ENCODE data around the gene ZNF543.
"Not testable (repeated sequence)": the region's sequence is repeated elsewhere in the genome, so short reads cannot be mapped to it uniquely, and the experiment has no call there.

Gene ZNF543

DNA sequence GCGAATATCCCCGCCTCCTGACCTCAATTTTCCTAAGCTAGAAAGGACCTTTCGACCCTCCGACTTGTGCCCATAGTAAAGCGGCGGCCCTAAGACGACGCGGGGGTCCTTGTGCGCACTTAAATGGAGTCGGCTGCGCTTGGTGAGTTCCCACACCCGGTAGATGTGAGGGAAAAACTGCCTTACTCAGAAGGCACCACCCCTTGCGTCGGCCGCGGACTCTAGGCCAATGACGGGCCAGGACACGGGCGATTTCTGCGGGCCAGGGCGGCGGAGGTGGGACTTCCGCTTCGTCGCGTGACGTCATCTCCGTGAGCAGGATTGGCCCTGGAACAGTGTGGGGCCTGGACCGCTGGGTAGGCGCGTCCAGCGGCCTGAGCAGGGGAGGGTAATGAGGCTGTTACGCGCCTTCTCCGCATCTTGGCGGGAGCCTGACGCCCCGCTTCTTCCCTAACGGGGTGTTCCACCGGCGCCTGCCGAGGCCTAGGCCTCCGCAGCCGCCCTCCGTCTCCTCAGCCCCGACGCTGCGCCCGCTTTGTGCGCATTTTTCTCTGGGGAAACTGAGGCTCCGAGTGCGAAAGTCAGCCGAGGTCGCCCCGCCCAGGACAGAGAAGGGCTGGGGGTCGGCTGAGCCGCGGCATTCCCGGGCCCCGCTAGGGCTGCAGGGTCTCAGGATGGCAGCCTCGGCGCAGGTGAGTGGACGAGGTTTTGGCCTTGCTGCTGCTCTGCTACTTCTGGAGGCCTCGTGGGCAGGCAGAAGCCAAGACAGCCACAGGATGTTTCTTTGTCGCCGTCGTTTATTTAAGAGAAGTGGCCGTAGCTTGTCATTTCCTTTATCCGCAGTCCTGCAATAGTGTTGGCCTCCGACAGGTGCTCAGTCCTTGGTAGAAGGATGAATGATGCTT lies at the start of gene ZNF543:
Gene ZNF543, plus strand, starts transcription at position 293 of the 905 bp plus-strand sequence. Its CDS starts 382 bp downstream, at position 675.
- peak; percentile 92 to 96 (median 96) for DNase-seq

DNA sequence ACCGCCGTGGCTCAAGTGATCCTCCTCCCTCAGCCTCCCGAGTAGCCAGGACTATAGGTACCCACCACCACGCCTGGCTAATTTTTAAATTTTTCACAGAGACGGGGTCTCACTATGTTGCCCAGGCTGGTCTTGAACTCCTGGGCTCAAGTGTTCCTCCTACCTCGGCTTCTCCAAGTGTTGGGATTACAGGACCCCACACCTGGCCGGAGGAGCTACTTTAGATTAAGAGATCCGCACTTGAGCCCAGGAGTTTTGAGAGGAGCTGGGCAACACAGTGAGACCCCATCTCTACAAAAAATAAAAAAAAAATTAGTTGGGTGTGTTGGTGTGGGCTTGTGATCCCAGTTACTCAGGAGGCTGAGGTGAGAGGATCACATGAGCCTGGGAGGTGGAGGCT lies 49.0 kb upstream of the ZNF543 start:
- no peak for DNase-seq

DNA sequence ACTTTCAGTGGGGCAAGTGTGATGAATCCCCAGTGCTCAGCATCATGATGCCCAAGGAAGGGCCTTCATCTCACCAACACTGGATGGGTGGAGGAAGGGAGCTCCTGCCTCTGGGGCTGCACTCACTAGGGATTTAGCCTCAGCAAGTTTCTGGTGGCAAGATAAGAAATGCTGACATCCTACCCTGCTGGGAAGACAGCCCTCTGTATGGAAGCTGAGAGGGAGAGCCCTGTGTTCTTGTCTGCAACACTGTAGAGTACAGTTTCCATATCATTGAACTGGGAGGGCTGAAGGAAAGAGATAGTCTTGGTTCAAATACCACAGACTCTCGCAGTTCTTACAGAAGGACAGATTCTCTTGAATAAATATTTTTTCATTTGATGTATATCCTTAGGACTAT lies 47.3 kb upstream of the ZNF543 start:
- no peak for DNase-seq

DNA sequence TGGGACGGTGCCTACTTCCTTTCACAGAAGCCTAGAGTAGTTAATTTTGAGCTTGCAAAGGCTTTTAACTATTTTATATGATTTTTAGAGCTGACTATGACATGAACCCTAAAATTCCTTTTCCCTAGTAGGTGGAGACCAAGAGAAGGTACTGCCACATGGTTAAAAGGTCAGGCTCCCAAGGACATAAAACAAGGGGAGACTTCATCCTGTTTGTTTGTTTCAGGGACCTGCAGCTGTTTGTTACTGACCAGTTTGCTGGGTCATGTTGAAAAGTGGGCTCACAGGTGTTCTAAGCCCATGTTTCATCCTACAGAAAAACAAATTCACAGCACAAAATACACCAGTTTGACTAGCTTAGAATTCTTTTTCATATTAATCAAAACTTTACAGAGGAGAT lies 43.8 kb upstream of the ZNF543 start:
- DNase-seq: no peak

DNA sequence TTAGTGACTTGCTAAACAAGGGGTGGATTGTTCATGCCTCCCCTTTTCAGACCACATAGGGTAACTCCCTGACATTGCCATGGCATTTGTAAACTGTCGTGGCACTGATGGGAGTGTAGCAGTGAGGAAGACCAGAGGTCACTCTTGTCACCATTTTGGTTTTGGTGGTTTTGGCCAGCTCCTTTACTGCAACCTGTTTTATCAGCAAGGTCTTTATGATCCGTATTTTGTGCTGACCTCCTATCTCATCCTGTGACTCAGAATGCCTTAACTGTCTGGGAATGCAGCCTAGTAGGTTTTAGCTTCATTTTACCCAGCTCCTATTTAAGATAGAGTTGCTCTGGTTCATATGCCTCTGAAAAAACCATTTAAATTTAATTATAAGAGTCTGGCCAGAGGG lies 41.8 kb upstream of the ZNF543 start:
- not testable (repeated sequence) for DNase-seq

DNA sequence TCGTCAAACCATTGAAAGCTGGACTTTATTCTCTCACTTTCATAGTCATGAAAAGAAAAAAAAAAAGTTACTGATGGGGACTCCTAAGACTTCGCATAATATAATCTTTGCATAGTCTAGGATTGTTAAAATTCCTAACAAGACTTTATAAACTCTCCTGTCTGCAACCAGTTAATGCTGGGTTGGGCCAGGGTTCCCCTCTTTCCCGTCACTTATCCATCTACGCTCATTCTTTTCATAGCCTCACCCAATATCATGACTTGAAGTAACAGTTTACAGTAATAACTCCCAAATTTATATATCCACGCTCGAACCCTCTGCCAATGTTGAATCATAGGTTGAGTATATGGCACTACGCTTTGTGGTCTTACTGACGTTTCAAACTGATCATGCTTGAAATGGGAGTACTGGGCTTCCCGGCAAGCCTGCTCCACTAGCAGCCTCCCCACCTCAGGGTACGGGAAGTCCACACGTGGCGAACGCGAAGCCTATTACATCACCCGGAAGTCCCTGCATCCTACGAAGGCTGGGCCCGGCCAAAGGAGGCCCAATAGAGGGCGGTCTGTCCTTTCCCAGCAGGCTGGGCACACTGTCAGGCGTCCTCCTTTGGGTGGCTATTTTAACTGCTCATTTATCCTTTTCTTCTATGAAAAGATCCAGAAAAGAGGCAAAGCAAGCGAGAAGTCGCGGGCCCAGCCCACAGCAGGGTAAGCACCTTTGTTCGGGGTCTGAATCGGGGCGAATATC lies 40.7 kb upstream of the ZNF543 start:
- peak; percentile 85 to 94 (median 93) for DNase-seq

DNA sequence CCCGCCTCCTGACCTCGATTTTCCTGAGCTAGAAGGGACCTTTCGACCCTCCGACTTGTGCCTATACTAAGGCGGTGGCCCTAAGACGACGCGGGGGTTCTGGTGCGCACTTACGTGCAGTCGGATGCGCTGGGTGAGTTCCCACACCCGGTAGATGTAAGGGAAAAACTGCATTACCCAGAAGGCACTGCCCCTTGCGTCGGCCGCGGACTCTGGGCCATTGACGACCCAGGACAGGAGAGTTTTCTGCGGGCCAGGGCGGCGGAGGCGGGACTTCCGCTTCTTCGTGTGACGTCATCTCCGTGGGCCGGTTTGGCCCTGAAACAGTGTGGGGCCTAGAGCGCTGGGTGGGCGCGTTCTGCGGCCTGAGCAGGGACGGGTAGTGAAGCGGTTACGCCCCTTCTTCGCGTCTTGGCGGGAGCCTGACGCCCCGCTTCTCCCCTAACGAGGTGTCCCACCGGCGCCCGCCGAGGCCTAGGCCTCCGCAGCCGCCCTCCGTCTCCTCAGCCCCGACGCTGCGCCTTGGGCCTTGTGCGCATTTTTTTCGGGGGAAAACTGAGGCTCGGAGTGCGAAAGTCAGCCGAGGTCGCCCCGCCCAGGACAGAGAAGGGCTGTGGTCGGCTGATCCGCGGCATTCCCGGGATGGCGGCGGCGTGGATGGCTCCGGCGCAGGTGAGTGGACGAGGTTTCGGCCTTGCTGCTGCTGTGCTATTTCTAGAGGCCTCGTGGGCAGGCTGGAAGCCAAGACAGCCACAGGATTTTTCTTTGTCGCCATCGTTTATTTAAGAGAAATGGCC lies 39.9 kb upstream of the ZNF543 start, which contains the start of gene ZNF460:
Gene ZNF460, plus strand, starts transcription at position 321 of the 797 bp plus-strand sequence. Its CDS starts 322 bp downstream, at position 643.
- peak; percentile 94 to 97 (median 97) for DNase-seq

DNA sequence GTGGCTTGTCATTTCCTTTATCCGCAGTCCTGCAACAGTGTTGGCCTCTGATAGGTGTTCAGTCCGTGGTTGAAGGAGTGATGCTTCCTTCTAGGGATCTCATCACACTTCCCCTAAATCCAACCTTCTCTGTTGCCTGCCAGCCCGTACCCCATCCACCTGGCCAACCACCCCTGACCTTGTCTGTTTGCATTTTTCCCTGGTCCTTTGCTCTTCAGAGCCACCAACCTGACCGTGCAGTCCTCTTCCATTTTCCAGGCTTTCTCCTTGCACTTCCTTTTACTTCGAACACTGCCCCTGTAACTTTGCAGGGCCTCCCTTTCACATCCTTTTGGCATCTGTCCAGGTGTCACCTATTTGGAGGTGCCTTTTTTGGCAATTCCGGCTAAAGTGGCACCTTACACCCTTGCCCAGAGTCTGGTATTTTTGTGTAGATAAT lies 39.3 kb upstream of the ZNF543 start:
- DNase-seq: peak in 1 of 3 experiments; percentile 51

DNA sequence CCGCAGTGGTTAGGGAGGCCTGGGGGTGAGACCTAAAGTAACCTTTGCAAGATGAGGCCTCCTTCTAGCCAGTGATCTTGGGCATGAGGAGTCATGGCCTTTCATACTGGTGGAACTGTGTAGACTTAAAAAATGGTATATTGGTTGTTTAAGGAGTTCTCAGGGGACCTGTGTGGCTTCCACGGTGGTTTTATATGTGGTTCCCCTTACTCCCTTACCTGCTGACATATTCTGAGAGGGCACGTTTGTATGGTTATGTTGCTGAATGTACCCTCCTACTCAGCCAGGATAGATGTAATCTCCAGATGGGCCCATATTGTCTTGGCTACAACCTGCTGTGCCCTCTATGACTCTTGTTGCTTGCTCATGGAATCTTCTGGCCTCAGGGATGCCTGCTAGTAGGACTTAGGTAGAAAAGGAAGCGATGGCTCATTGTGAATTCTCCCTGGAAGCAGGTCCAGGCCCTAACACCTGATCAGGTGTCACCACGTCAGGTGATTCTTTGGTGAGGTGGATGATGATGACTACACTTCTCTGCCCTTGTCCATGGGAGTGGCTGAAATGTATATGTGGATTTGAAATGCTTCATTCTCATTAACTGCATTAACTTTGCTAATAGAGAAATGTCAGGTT lies 38.1 kb upstream of the ZNF543 start:
- DNase-seq: no peak

DNA sequence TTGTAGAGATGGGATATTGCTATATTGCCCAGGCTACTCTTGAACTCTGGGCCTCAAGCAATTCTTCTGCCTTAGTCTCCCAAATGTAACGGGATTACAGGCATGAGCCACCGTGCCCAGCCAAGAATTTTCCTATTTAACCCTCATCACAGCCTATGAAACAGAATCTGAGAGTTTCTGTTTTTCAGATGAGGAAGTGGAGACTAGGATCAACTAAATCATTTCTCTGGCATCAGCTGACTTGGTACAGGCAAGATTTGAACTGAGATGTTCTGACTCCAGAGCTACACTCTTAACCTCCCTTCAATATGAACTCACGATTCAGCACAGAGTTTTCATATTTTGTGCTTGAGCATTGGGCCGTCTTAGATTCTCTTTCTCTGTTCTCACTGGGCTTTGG lies 31.9 kb upstream of the ZNF543 start:
- DNase-seq: no peak

DNA sequence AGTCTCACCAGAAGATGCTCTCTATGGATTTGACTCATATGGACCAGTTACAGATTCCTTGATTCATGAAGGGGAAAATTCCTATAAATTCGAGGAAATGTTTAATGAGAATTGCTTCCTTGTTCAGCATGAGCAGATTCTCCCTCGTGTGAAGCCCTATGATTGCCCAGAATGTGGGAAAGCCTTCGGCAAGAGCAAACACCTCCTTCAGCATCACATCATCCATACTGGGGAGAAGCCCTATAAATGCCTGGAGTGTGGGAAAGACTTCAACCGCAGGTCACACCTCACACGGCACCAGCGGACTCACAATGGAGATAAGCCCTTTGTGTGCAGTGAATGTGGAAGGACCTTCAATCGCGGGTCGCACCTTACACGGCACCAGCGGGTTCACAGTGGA lies 29.3 kb upstream of the ZNF543 start:
- no peak for DNase-seq

DNA sequence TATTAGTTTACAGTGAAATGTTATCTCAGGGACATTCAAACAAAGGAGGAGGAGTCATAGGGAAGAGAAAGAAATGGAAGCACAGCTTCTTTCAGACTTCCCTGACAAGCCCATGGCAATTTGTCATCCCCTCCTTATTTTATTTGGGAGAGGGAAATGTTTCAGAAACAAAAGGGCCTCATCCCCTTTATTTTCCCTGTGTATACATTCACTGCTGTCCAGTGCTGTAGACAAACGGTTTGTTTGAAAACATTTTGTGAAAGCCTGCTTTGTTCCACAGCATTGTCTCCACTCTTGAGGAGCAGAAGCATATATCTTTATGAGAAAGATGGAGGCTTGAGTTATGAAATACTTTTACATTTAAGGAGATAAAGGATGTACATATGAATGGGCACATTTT lies 27.7 kb upstream of the ZNF543 start:
- no peak for DNase-seq

DNA sequence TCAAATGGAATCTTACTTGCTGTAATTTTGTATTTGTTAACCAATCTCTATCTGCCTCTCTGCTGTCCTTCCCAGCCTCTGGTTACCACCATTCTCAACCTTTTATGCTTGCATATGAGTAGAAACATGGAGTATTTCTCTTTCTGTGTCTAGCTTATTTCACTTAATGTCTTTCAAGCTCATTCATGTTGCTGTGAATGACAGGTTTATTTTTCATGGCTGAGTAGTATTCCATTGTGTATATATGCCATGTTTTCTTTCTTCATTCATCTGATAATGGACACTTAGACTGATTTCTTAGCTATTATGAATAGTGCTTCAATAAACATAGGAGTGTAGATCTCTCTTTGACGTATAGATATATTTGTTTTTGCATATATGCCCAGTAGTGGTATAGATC lies 26.6 kb upstream of the ZNF543 start:
- DNase-seq: no peak

DNA sequence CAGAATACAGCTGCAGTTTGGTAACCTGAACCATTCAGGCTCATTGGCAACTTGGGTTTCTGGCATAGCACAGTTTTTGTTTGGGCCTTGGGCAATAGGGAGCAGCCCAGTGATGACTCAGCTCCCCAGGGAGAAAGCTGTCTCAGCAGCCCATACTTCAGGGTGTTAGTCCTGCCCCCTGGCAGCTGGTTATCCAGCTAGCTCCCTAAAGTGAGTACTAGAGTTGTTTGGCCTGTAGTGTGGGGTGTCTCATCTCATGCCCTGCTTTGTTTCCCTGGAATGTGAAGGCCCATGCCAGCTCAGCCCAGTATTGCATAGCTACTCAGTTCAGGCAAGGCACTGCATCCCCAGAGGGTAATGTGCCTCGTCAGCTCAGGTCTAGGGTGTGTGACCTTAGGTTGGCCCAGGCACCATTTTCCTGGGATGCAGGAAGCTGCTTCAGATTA lies 18.2 kb upstream of the ZNF543 start:
- no peak for DNase-seq

DNA sequence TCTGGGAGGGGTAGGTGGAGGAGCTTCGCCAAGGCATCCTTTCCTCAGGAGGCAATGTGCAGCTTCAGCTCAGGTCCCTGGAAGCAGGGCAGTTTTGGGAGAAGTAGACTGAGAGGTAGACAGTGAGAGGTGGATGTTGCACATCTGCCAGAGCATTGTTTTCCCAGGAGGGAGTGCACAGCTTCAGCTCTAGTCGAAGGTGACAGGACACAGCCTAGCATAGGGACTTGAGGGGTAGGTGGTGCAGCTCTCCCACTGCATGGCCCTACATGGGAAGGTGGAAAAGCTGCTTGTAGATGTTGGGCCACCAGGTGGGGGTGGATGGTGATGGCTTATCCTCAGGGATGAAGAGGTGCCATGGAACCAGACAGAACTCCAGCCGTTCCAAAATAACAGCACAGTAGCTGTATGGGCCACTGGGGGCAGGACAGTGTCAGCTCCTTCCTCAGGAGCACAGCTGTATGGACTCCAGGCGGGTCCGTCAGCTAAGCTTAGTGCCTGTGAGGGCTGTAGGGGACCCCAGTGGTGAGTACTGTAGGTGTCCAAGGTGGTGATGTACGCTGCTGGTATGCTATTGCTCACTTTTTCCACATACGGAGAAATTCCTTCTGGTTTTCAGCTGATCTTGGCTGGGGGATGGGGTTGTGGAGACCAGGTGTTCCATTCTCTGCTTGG lies 17.4 kb upstream of the ZNF543 start:
- no peak for DNase-seq

DNA sequence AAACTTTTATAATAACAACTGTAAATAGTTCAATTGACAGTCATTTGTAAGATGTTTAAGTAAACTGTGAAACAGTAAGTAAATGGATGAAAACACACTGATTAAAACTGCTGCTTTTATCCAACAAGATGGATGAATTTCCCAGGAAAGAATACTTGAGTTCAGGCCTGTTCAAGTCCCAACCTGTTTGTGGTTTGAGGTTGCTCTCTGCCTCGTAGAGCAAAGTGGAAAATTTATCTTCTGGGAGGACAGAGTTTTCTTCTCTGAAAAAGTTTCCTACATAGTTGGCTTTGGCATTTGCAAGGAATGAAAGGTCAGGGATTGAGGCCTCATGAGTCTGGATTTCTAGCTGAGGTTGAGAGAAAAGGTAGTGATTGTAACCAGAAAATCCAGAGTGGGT lies 15.2 kb upstream of the ZNF543 start:
- no peak for DNase-seq

DNA sequence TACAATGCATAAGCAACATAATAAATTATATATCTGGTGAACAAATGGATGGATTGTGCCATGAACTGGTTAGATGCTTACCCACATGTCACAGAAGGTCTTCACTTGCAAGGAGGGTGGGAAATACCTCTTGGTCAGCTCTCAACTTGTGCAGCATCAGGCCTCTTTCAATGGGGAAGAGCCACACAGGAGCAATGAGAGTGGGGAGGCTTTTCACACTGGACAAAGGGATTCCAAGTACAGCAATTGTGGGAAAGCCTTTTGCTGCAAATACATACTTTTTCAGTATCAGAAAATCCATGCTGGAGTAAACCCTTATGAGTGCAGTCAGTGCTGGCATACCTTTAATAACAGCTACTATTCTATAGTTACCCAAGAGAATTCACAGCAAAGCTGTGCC lies 11.8 kb upstream of the ZNF543 start:
- DNase-seq: no peak

DNA sequence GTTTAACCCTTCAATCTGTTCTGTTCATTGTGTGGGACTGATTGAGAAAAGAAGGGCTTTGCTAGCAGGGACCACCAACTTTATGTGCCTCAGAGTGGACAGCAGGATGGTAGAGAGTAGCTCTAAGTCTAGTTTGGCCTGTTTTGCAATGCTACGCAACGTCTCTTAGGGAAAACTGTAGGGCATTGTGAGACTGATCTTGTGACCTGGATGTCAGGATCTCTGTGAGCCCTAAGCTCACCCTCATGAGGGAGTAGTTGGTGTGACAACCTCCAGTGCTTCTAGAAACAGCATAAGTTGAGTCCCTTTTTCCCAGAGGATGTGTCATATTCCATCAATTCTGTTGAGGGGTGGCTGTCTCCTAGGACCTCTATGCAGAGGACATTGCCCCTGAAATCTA lies 9.5 kb upstream of the ZNF543 start:
- no peak for DNase-seq

DNA sequence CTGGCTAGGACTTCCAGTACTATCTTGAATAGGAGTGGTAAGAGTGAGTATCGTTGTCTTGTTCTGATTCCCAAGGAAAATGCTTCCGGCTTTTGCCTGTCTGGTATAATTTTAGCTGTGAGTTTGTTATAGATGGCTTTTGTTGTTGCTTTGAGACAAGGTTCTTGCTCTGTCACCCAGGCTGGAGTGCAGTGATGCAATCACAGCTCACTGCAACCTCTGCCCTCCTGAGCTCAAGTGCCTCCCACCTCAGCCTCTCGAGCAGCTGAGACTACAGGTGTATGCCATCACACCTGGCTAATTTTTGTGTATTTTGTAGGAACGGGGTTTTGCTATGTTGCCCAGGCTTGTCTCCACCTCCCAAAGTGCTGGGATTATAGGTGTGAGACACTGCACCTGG lies 6.1 kb upstream of the ZNF543 start:
- DNase-seq: peak in 2 of 3 experiments; percentile 9 to 56

DNA sequence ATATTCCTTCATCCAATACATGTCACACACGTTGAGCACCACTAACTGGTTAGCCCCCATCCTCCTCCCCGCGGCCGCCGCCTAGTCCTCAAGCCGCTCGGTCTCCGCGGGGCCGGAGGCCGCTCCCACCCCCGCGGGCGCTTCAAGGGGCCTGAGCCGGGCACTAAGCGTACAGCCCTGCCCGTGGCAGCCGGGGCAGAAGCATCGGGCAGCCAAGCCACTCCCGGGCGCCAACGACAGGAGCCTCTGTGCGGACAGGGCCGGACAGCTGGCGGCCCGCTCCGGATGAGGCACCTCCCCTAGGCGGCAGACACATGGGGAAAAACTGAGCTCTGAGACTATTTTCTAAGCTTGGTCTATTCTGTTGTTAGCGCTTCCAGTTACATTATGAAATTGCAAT lies 2.8 kb upstream of the ZNF543 start:
- DNase-seq: no peak

DNA sequence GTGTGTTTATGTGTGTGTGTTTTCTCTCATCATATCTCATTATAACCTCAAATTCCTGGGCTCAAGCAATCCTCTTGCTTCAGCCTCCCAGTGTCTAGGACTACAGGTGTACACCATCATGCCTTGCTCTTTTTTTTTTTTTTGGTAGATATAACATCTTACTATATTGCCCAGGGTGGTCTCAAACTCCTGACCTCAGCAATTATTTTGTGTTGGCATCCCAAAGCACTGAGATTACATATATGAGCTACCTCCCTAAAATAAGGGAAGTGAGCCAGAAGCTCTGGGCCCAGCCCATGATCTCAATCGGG lies 448 bp upstream of the ZNF543 start:
- no peak for DNase-seq

DNA sequence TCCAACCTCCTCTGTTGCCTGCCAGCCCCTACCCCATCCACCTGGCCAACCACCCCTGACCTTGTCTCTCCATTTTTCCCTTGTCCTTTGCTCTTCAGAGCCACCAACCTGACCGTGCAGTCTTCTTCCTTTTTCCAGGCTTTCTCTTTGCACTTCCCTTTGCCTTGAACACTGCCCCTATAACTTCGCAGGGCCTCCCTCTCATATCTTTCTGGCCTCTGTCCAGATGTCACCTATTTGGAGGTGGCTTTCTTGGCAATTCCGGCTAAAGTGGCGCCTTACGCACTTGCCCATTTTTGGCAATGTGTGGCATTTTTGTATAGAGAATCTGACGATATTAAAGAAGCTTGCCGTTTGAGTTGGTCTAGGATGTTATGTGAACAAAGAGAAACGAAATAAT lies 844 bp downstream of the ZNF543 start:
- no peak for DNase-seq

Measured in NCI-H1417 (cell line).